GM18505 (cell line): Measurements from ENCODE around the gene MAG.

ENCODE experiments used
- ATAC-seq: cut with Tn5 transposase; IDR thresholded peaks from one replicate; pipeline ENCODE4 v1.9.1; 2021; ENCODE audit not compliant: unreplicated experiment
- POLR2A ChIP-seq: IDR thresholded peaks from 4 replicates; pipeline ENCODE4 v1.6.1; 2011; ENCODE audit warnings: borderline replicate concordance; ENCODE audit not compliant: insufficient read depth, insufficient read length; ENCODE audit errors: extremely low read depth

MAG gene

GRCh38 chr19:35360880-35361420, 69.0 kb downstream of the MAG start:
- no peak for ATAC-seq
- TF ChIP-seq POLR2A: no peak

- TF ChIP-seq POLR2A: no peak
- no peak for ATAC-seq
Measured at GRCh38 chr19:35362261-35363000, 70.5 kb downstream of the MAG start.

- ATAC-seq: no peak
- TF ChIP-seq POLR2A: no peak
Measured at GRCh38 chr19:35363001-35363590, 71.1 kb downstream of the MAG start.
